ENCODE measurements around the gene TRMT11. TPM values are rescaled to one million over a fixed set of nuclear protein-coding genes. Genes with fewer than 3 reads are reported as not detected.
A peak's percentile ranks its signal among the peaks of the same experiment; 100 is the strongest.

TRMT11 gene
- total and polyA plus RNA-seq, 4 donors = 9.9 to 46.1 (median 15.3) TPM

DNA sequence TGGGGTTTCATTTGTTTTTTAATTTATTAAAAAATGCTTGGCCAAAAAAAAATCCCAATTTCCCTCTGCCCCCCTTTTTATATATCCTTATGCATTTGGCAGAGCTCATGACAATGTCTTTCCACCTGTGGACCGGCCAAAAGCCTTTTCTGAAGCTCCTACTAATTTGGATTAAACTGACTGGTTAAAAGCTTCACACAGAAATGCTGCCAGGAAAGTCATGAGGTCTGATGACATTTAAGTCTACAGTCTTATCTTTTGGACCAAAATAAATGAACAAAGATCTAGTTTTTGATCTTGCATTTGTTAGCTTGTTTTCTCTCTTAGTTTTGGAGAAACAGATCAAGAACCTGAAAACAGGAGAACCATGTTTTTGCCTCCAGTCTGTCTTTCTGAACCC, 66.1 kb downstream of the TRMT11 start:
- Histone ChIP-seq H3K9me3 (ENCODE audit: control insufficient read depth in 4 of 4, insufficient read depth in 3 of 4, low read length in 3 of 4) (peaks cover 0 to under 1% (median 0%) of the 10 kb centered on the region in 4 donors), H3K9ac (ENCODE audit: insufficient read depth in 1 of 2, low read length in 2 of 2) (no peak overlapping the region), H3K27ac (ENCODE audit: low read depth in 1 of 2, low read length in 1 of 2) (no peak overlapping the region), H3K36me3 (ENCODE audit: control insufficient read depth in 4 of 4, insufficient read depth in 4 of 4, low read length in 4 of 4) (peaks cover 2 to 6% (median 4%) of the 10 kb centered on the region in 4 donors), H3K27me3 (ENCODE audit: control insufficient read depth in 3 of 3, insufficient read depth in 3 of 3, low read length in 2 of 3) (no peaks in the 10 kb centered on the region), H3K4me3 (no peak overlapping the region), H3K4me1 (ENCODE audit: control insufficient read depth in 5 of 5, insufficient read depth in 5 of 5, low read length in 5 of 5) (no peaks in the 10 kb centered on the region)
- 41 to 45% methylated on average over 1 of the region's 1 CpG for WGBS, 2 donors
- DNase-seq (no peak), ATAC-seq (ENCODE audit: insufficient read depth, low FRiP score) (no peak)
- TF ChIP-seq, protein P1, sequence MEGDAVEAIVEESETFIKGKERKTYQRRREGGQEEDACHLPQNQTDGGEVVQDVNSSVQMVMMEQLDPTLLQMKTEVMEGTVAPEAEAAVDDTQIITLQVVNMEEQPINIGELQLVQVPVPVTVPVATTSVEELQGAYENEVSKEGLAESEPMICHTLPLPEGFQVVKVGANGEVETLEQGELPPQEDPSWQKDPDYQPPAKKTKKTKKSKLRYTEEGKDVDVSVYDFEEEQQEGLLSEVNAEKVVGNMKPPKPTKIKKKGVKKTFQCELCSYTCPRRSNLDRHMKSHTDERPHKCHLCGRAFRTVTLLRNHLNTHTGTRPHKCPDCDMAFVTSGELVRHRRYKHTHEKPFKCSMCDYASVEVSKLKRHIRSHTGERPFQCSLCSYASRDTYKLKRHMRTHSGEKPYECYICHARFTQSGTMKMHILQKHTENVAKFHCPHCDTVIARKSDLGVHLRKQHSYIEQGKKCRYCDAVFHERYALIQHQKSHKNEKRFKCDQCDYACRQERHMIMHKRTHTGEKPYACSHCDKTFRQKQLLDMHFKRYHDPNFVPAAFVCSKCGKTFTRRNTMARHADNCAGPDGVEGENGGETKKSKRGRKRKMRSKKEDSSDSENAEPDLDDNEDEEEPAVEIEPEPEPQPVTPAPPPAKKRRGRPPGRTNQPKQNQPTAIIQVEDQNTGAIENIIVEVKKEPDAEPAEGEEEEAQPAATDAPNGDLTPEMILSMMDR (IDR thresholded peaks at IDR 0.05; ENCODE audit: control extremely low read depth, extremely low read depth) = no peak

- Histone ChIP-seq H3K9me3 (ENCODE audit: control insufficient read depth in 4 of 4, insufficient read depth in 3 of 4, low read length in 3 of 4) (no peaks in the 10 kb centered on the region), H3K9ac (ENCODE audit: insufficient read depth in 1 of 2, low read length in 2 of 2) (no peak overlapping the region), H3K4me3 (no peak overlapping the region), H3K27me3 (ENCODE audit: control insufficient read depth in 3 of 3, insufficient read depth in 3 of 3, low read length in 2 of 3) (no peaks in the 10 kb centered on the region), H3K4me1 (ENCODE audit: control insufficient read depth in 5 of 5, insufficient read depth in 5 of 5, low read length in 5 of 5) (no peaks in the 10 kb centered on the region), H3K27ac (ENCODE audit: low read depth in 1 of 2, low read length in 1 of 2) (no peak overlapping the region), H3K36me3 (ENCODE audit: control insufficient read depth in 4 of 4, insufficient read depth in 4 of 4, low read length in 4 of 4) (peaks cover 0 to 3% (median 0%) of the 10 kb centered on the region in 4 donors)
- DNase-seq = peak in 2 of 3 donors; percentile 26 to 27
- TF ChIP-seq, protein P1 (IDR thresholded peaks at IDR 0.05; ENCODE audit: control extremely low read depth, extremely low read depth) = no peak
- WGBS, 2 donors = 63 to 65% methylated on average over 4 of the region's 4 CpGs
- ATAC-seq (ENCODE audit: insufficient read depth, low FRiP score) = no peak
These were observed 67.9 kb downstream of the TRMT11 start for GRCh38 chr6:126054258-126054702.

DNA sequence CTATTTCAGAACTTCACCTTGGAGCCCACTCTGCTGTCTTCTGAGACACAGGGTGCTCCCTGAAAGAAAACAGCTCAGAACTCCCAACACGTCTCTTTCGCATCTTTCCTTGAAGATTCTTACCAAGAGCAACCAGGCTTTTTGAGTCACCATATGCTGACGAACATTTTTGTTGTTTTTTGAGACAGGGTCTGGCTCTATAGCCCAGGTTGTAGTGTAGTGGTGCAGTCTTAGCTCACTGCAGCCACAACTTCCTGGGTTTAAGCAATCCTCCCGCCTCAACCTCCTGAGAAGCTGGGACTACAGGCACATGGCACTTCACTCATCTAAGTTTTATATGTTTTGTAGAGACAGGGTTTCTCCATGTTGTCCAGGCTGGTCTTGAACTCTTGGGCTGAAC, 68.5 kb downstream of the TRMT11 start:
- 61 to 79% methylated on average over 4 of the region's 4 CpGs for WGBS, 2 donors
- no peaks in the 10 kb centered on the region for H3K27me3 ChIP-seq (ENCODE audit: control insufficient read depth in 3 of 3, insufficient read depth in 3 of 3, low read length in 2 of 3)
- ATAC-seq (ENCODE audit: insufficient read depth, low FRiP score) = no peak
- no peak overlapping the region for H3K9ac ChIP-seq (ENCODE audit: insufficient read depth in 1 of 2, low read length in 2 of 2)
- peaks cover 0 to 3% (median 0%) of the 10 kb centered on the region in 4 donors for H3K36me3 ChIP-seq (ENCODE audit: control insufficient read depth in 4 of 4, insufficient read depth in 4 of 4, low read length in 4 of 4)
- peak overlapping the region in 1 of 2 donors; percentile 24 for H3K27ac ChIP-seq (ENCODE audit: low read depth in 1 of 2, low read length in 1 of 2)
- H3K4me1 ChIP-seq (ENCODE audit: control insufficient read depth in 5 of 5, insufficient read depth in 5 of 5, low read length in 5 of 5) = no peaks in the 10 kb centered on the region
- no peak for DNase-seq
- H3K9me3 ChIP-seq (ENCODE audit: control insufficient read depth in 4 of 4, insufficient read depth in 3 of 4, low read length in 3 of 4) = no peaks in the 10 kb centered on the region
- TF ChIP-seq, protein P1 (IDR thresholded peaks at IDR 0.05; ENCODE audit: control extremely low read depth, extremely low read depth) = no peak
- no peak overlapping the region for H3K4me3 ChIP-seq

DNA sequence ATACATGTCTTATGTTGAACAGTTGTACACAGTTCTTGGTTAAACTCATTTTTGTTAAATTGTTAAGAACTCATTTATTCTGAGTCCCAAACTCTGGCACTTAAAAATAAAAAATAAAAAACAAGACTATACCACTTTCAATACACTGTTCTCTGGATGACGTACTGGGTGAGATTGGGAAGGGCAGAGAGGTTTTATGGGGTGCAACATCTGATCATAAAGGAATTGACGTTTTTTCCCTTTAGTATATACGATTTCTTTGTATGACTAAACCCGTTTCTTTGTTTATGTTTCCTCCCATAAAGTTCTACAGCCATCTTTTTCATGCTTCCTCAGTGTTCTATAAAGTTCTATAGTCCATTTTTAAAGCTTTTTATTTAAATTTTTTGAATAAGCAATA, 69.1 kb downstream of the TRMT11 start:
- Histone ChIP-seq H3K27me3 (ENCODE audit: control insufficient read depth in 3 of 3, insufficient read depth in 3 of 3, low read length in 2 of 3) (no peaks in the 10 kb centered on the region), H3K9ac (ENCODE audit: insufficient read depth in 1 of 2, low read length in 2 of 2) (no peak overlapping the region), H3K4me3 (no peak overlapping the region), H3K4me1 (ENCODE audit: control insufficient read depth in 5 of 5, insufficient read depth in 5 of 5, low read length in 5 of 5) (no peaks in the 10 kb centered on the region), H3K27ac (ENCODE audit: low read depth in 1 of 2, low read length in 1 of 2) (no peak overlapping the region), H3K9me3 (ENCODE audit: control insufficient read depth in 4 of 4, insufficient read depth in 3 of 4, low read length in 3 of 4) (no peaks in the 10 kb centered on the region), H3K36me3 (ENCODE audit: control insufficient read depth in 4 of 4, insufficient read depth in 4 of 4, low read length in 4 of 4) (peaks cover 0 to 3% (median 1%) of the 10 kb centered on the region in 4 donors)
- WGBS, 2 donors = 89 to 91% methylated on average over 4 of the region's 4 CpGs
- no peak for DNase-seq
- TF ChIP-seq, protein P1 (IDR thresholded peaks at IDR 0.05; ENCODE audit: control extremely low read depth, extremely low read depth) = no peak
- ATAC-seq (ENCODE audit: insufficient read depth, low FRiP score) = no peak

Data from lung (tissue), 12 donors.